ENCODE measurements around the gene COQ10B.

DNA sequence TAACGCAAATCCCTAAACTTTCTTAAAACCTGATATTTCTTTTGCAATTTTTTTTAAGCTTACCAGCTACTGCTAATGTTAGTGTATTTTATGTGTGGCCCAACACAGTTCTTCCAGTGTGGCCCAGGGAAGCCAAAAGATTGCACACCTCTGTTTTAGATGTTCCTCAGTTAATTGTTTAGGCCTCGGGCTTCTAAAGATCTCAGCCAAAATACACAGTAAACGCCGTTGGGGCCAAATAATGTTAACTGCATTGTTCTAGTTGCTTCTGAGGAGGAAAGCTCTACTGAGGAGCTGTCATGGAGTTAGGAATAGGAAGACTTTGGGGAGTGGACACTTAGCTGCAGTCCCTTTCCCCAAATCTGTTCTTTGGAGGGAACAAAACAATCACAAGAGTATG, 48.8 kb downstream of the COQ10B start:
- TF ChIP-seq, protein P1, sequence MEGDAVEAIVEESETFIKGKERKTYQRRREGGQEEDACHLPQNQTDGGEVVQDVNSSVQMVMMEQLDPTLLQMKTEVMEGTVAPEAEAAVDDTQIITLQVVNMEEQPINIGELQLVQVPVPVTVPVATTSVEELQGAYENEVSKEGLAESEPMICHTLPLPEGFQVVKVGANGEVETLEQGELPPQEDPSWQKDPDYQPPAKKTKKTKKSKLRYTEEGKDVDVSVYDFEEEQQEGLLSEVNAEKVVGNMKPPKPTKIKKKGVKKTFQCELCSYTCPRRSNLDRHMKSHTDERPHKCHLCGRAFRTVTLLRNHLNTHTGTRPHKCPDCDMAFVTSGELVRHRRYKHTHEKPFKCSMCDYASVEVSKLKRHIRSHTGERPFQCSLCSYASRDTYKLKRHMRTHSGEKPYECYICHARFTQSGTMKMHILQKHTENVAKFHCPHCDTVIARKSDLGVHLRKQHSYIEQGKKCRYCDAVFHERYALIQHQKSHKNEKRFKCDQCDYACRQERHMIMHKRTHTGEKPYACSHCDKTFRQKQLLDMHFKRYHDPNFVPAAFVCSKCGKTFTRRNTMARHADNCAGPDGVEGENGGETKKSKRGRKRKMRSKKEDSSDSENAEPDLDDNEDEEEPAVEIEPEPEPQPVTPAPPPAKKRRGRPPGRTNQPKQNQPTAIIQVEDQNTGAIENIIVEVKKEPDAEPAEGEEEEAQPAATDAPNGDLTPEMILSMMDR (IDR thresholded peaks at IDR 0.05), result no peak
- TF ChIP-seq POLR2A (IDR thresholded peaks at IDR 0.05), result no peak
